GM18505 (cell line): Measurements from ENCODE around the gene APELA.

Experiments
- ATAC-seq: cut with Tn5 transposase; IDR thresholded peaks from one replicate; pipeline ENCODE4 v1.9.1; 2021; ENCODE audit not compliant: unreplicated experiment
- POLR2A ChIP-seq: IDR thresholded peaks from 4 replicates; pipeline ENCODE4 v1.6.1; 2011; ENCODE audit warnings: borderline replicate concordance; ENCODE audit not compliant: insufficient read depth, insufficient read length; ENCODE audit errors: extremely low read depth

The APELA gene, protein sequence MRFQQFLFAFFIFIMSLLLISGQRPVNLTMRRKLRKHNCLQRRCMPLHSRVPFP

DNA sequence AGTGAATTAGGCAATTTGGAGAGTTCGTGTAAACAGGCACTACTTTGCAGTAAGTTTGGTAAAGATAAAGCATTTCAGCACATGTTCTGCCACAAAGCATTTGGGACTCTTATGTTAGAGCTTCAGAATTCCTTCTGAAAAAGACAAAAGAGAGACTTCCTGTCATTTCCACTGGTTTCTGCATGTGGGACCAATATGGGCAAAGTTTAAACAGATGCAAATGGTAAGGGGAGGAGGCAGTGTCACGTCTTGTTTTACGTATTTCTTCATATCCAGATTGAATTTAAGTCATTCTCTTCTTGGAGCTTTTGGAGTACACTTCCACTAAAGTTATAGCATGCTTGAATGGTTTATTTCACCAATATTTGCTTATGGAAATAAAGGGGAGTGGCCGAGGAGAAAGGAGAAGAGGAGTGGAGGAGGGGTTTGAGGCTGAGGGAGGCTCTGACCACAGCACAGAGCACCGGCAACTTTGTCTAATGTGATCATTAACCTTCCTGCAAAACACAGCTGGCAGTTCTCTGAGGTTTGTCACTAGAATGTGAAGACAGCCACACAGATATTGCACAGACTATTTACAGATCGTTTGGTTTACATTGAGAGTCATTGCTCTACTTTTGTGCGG is at the start of gene APELA:
Gene APELA (plus strand): TSS at position 479 of the 625 bp plus-strand sequence. CDS start 154 bp downstream, outside the sequence.
- ATAC-seq: peak; percentile 98
- no peak for TF ChIP-seq POLR2A

DNA sequence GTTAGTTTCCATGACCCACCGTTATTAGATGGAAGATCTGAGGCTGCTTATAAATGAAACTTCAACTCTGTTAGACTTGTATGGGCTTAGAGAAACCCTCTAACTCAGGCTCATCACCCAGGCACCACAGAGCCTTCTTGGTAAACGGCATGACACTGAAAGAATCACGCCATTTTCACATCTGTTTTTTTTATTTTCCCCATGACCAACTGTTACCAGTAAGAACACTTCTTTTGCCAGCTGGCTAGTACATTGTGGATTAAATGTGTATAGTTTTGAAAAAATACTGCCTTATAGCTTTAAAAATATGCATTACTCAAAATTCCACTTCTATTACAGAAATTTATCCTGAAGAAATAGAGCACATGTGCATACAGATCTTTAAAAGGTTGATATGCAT is 48.0 kb upstream of the APELA start:
- TF ChIP-seq POLR2A: no peak
- no peak for ATAC-seq

DNA sequence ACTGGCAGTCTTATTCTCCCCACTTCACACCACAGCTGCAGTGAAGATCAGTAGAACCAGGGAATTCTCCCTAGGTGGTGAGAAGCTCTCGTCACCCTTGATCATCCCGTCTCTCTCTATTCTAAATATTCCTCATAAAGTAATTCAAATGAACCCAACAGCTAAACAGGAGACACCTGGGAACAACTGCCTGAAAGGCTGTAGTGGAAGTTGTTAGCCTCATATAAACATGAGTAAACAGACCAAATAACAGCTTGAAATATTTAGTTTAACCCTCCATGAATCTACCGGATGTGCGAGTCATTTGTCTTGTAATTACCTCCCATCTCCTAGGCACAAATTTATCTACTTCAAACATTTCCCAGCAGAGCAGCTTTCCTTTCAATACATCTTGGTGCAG is 30.4 kb upstream of the APELA start:
- no peak for ATAC-seq
- TF ChIP-seq POLR2A: no peak

DNA sequence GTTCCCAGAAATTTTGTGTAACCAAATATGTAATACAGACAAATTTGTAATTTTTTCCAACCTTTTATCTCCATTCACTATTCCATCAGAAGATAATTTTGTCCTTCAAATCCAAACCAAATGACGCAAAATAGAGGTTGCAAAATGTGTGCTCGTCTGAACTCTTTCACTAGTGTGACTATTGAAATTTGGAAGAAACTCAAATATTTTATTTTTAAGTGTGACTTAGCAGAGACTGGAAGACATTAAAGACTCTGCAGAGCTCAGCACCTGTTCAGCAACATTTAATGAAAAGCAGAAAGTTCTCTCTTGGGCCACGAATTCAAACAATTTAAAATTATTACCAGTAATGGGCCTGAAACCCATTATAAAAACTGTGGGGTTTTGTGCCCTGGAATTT is 30.0 kb upstream of the APELA start:
- no peak for ATAC-seq
- TF ChIP-seq POLR2A: no peak

DNA sequence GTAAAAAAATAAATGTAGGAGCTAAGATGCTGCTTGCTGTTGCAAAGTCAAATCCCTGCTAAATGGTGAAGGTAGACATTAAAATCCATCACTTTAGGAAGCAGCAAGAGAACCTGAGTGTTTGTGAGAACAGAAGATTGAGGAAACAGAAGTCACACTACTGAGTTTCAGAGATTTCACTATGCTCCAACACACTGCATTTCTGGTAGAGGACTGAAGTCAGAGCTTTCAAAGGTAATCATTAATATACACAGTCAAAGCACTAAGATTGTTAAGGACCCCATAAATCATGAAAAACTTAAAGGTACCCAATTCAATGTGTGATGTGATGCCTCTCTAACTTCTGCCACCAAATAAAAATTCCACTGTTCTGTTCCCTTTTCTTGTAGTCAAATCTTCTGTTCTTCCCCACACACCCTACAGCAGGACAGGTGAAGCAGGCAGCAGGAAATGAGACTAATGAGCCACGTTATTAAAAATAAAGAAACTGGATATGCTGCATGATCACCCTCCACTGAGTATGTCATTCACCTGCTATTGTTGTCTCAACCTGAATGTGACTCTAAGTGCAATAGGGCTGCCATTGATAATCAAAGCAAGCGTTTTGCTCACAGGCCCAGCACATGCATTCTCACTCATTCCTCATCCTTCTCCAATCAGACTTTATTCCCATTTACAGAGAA is 28.9 kb upstream of the APELA start:
- no peak for TF ChIP-seq POLR2A
- ATAC-seq: peak; percentile 78

DNA sequence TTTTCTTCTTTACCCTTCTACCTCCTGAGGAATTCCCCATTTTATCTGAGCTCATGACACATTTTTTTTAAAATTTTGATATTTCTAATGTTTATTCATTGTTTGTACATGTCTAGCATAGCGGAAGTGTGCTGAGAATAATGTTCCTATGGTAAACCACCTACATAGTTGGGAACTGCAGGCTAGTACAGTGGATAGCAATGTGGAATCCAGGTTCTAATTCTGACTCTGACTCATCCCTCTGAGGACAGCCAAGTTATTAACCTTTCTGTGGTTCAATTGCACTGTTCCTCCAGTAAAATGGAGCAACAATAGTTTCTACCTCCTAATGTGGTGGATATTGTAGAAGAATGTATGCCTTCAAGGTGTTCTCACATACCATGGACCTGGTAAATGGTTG is 20.6 kb upstream of the APELA start:
- ATAC-seq: no peak
- no peak for TF ChIP-seq POLR2A

DNA sequence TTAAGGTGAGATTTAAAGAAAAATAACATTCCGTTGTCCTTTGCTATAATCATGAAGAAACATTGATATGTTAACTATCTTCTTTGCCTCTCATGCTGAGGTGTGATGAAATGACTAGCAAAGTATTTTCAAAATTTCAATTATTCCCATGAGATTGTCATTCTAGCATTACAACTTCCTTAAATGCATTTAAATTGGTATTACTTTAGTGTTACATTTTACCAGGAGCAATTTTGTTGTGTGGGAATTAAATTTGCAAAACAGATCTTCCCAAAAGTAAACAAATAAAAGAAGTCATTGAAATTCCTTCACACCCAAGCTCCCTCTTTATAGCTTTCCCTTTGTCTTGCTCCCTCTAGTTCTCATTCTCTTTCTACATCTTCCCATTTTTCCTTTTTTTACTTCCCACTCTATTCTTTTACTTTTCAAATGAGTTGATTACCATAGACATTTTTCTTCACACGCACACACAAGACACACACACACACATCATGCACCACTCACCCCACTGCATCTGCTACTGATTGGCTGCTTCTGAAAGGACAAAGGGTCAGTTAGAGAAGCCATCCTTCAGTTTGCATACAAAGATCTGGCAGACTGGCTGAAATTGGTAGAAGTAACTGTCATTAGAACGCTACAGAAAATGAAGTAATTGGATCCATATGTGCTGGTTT is 10.0 kb upstream of the APELA start:
- no peak for TF ChIP-seq POLR2A
- ATAC-seq: no peak

DNA sequence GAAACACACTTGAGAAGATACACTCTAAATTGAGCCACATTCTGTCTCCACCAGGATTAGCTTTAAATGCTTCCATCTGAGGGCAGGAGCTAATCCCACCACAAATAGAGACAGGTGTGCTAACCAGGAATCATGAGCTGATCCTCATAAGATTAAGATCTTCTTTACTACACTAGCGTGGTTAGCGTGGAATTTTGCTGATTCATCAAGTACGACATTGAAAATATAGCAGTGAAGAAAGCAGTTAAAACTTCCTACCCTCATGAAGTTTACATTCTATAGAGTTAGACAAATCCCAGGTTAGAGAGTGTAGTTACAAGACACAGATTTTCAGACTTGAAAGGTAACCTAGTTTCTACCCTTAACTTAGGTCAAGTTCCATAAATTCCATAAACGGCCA is 5.3 kb upstream of the APELA start:
- no peak for TF ChIP-seq POLR2A
- no peak for ATAC-seq

DNA sequence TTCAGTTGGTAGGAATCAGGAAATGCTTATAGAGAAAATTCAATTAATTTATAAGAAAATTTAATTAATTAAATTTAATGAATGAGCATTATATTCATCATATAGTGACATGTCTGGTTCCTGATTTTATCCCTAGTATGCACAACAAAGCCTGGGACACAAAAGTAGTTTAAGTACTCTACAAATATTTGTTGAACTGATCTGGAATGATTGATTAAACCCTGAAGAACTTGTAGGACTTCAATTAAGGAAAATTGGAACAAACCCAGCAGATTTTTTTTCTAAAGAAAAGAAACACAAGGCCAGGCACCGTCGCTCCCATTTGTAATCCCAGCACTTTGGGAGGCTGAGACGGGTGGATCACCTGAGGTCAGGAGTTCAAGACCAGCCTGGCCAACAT is 4.5 kb upstream of the APELA start:
- no peak for ATAC-seq
- no peak for TF ChIP-seq POLR2A

DNA sequence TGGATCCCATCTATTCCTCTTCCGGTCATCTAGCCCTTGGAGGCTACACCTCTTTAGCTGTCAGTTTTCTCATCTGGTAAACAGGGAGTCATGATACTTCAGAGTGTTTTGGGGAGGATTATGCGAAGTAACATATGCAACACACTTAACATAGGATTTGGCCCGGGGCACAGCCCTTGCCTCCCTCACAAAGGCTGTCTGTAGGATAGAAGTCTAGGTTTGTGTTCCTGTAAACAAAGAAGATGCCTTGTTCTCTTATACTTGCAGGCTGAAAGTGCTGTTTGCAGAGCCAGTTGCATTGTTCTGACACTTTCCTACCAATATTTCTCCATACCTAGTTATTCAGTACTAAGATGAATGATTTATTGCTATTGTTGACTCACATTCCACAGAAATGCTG is 2.2 kb upstream of the APELA start:
- TF ChIP-seq POLR2A: no peak
- ATAC-seq: no peak

DNA sequence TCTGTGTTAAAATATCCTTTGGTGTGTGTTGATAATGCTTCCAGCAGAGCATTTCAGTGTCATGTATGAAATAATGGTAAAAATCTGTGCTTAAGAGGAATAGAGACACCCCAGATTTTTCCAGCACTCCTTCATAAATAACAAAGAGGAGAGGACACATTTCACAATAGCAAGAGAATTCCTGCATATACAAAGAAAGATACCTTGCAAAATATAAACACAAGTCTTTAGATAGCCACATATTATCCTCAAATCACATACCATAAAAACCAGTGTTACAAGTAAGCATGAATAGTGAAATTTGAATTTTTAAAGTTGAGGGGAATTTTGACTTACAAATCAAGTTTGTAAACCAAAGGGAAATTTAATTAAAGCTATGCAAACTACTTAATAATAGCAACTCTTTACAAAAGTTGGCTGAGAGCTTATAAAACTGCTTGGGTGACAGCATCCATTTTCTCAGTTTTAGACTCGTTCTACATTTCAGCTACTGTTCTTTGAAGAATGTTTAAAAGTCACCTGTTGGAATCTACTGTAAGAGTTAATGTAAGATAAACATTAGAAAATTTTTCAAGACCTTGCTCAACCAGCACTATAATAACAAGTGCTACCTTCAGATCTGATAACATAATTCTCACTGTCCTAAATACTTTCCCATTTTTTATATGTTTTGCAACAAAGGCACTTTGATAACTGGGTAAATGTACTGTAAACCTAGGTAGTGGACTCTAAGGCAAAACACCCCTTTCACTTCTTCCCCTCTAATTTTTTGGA is 3.7 kb downstream of the APELA start:
- TF ChIP-seq POLR2A: no peak

DNA sequence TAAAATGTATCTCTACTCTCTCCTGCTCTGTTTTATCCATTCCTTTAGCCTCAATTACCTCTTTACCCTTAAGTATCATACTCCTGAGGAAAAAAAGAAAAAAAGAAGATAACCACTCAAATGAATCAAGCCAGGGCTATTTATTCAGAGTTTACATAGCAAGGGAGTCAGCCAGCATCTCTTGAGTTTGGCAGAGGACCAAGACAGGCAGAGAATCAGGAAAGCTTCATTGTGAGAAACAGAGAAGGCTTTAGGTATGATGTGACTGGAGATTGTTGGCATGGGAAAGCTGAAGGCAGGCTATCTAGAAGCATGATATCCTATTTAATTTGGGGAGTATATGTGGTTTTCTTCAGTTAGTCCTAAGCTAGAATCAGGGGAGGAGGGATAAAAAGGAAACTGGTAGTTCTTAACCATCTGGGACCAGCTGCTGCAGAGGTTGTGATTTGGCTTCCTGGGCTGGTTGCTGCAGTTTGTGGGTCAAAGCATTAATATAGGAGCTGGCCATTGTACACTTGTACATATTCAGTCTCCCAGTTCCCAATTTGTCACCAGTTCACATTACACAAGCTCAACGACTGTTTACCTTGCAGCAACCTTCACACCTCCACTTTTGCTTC is 11.2 kb downstream of the APELA start:
- ATAC-seq: no peak
- TF ChIP-seq POLR2A: no peak

More for the DNA sequence above, 3.7 kb downstream of the APELA start:
- no peak for ATAC-seq

DNA sequence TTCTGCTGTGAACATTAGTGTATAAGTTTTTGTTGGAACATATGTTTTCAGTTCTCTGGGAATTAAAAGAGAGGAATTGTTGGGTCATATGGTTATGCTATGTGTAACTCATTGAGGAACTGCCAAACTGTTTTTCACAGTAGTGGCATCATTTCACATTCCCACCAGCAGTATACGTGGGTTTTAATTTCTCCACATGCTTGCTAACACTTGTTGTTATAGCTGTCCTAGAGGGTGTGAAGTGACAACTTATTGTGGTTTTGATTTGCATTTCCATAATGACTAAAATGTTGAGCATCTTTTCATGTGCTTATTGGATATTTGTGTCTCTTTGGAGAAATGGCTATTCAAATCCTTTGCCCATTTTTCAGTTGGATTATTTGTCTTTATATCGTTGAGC is 13.7 kb downstream of the APELA start:
- ATAC-seq: no peak
- TF ChIP-seq POLR2A: no peak
